ENCODE data around the gene PIP5K1B. TPM values are rescaled to one million over a fixed set of nuclear protein-coding genes. Genes with fewer than 3 reads are reported as not detected.

Gene PIP5K1B
- total RNA-seq, 1 experiment from 2014 or later = 0.16 TPM

DNA sequence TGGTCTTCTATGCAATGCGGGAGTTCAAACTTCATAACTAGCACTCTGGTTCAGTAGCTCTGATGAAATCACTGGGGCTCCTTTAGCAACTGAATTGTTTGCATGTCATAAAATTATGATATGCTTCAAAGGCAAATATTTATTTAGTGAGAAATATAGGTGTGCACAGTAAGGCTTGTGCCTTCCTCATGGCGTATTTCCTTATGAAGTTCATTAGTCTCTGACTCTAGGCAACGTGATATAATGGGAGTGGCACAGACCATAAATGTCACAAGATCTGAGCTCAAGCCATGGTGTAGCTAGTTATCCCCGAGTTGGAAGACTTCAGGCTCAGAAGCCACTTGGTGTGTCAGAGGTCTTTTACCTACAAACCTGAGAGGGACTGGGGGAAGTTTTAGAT lies 35.5 kb downstream of the PIP5K1B start:
- no peaks in the 10 kb centered on the region for H3K9me3 Mint-ChIP-seq (ENCODE audit: unreplicated experiment)
- no peak overlapping the region for H3K27ac Mint-ChIP-seq (ENCODE audit: low read depth, unreplicated experiment)
- no peaks in the 10 kb centered on the region for H3K36me3 Mint-ChIP-seq (ENCODE audit: insufficient read depth, unreplicated experiment)
- no peaks in the 10 kb centered on the region for H3K4me1 Mint-ChIP-seq (ENCODE audit: insufficient read depth, unreplicated experiment)
- ChIA-PET CTCF (no interaction called here), POLR2A (no interaction called here)
- no TSS peak for BruUV-seq (replicated peaks)
- TF ChIP-seq, protein P1, sequence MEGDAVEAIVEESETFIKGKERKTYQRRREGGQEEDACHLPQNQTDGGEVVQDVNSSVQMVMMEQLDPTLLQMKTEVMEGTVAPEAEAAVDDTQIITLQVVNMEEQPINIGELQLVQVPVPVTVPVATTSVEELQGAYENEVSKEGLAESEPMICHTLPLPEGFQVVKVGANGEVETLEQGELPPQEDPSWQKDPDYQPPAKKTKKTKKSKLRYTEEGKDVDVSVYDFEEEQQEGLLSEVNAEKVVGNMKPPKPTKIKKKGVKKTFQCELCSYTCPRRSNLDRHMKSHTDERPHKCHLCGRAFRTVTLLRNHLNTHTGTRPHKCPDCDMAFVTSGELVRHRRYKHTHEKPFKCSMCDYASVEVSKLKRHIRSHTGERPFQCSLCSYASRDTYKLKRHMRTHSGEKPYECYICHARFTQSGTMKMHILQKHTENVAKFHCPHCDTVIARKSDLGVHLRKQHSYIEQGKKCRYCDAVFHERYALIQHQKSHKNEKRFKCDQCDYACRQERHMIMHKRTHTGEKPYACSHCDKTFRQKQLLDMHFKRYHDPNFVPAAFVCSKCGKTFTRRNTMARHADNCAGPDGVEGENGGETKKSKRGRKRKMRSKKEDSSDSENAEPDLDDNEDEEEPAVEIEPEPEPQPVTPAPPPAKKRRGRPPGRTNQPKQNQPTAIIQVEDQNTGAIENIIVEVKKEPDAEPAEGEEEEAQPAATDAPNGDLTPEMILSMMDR (IDR thresholded peaks at IDR 0.05; ENCODE audit: unreplicated experiment) = no peak
- H3K4me3 Mint-ChIP-seq (ENCODE audit: unreplicated experiment) = no peak overlapping the region
- H3K27me3 Mint-ChIP-seq (ENCODE audit: insufficient read depth, unreplicated experiment) = peaks cover 34% of the 10 kb centered on the region
- intact Hi-C loops (cut with micrococcal nuclease) = no loop called here
- no peak for DNase-seq (ENCODE audit: unreplicated experiment)

DNA sequence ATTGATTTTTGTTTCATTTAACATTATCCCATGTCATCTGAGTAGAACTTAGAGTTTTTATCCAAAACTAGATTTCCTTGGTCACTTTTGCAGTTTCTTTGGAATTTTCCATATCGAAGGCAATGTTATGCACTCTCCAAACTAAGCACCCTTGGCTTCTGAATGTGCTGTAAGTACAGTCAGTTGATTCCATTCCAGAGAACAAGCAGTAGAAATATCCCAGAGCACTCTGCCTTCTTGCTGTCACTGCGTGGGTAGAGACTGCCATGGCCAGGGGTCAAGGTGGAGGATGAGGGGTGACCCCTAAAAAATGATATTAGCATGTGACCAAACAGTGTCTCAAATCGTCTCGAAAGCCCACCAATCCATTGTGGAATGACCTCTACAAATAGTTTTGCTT lies 36.2 kb downstream of the PIP5K1B start:
- BruUV-seq (replicated peaks) = no TSS peak
- ChIA-PET POLR2A (interaction anchor here (0.6 kb wide), 1 partner anchor 981 kb away, joined by 3 read pairs; no protein-coding TSS in a partner anchor), CTCF (interaction anchor here (0.6 kb wide), 1 partner anchor 295 kb away, joined by 5 read pairs; no protein-coding TSS in a partner anchor)
- Mint-ChIP-seq H3K27ac (ENCODE audit: low read depth, unreplicated experiment) (no peak overlapping the region), H3K9me3 (ENCODE audit: unreplicated experiment) (no peaks in the 10 kb centered on the region), H3K27me3 (ENCODE audit: insufficient read depth, unreplicated experiment) (peaks cover 40% of the 10 kb centered on the region), H3K36me3 (ENCODE audit: insufficient read depth, unreplicated experiment) (no peaks in the 10 kb centered on the region), H3K4me3 (ENCODE audit: unreplicated experiment) (no peak overlapping the region), H3K4me1 (ENCODE audit: insufficient read depth, unreplicated experiment) (no peaks in the 10 kb centered on the region)
- intact Hi-C loops (cut with micrococcal nuclease) = no loop called here
- no peak for DNase-seq (ENCODE audit: unreplicated experiment)
- TF ChIP-seq, protein P1 (IDR thresholded peaks at IDR 0.05; ENCODE audit: unreplicated experiment) = no peak

DNA sequence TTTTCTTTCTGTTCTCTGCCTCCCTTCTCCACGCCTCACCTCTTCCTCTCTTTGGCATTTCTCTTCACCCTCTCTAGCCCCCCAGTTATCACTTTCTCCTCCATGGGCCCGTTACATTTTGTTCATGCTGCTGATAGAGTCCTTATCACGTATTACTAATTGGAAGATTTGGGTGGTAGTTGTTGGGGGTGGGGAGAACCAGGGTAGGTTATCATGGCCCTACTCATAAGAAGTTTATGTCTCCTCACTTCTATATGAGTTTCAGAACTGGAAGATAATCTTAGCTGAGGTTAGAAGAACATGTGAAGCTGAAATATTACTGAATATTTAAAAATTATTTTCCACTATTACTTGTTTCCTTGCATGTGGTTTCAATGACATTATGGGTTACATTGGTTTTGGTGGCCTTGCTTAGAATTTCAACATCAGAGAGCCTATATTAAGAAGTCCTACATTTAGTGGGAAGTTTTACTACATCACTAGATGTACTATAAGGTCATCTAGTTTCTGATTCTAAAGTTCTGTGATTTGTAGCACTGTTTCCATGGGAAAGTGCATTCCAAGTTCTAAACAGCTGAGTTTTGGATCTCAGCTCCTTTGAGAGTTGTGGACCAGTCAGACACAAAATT lies 36.8 kb downstream of the PIP5K1B start:
- Mint-ChIP-seq H3K9me3 (ENCODE audit: unreplicated experiment) (no peaks in the 10 kb centered on the region), H3K36me3 (ENCODE audit: insufficient read depth, unreplicated experiment) (no peaks in the 10 kb centered on the region), H3K27me3 (ENCODE audit: insufficient read depth, unreplicated experiment) (peaks cover 46% of the 10 kb centered on the region), H3K27ac (ENCODE audit: low read depth, unreplicated experiment) (no peak overlapping the region), H3K4me3 (ENCODE audit: unreplicated experiment) (no peak overlapping the region), H3K4me1 (ENCODE audit: insufficient read depth, unreplicated experiment) (no peaks in the 10 kb centered on the region)
- TF ChIP-seq, protein P1 (IDR thresholded peaks at IDR 0.05; ENCODE audit: unreplicated experiment) = no peak
- POLR2A ChIA-PET = interaction anchor here (0.6 kb wide), 1 partner anchor 980 kb away, joined by 3 read pairs; no protein-coding TSS in a partner anchor
- no peak for DNase-seq (ENCODE audit: unreplicated experiment)
- intact Hi-C loops (cut with micrococcal nuclease) = no loop called here
- no TSS peak for BruUV-seq (replicated peaks)
- CTCF ChIA-PET = interaction anchor here (0.6 kb wide), 1 partner anchor 294 kb away, joined by 5 read pairs; no protein-coding TSS in a partner anchor

DNA sequence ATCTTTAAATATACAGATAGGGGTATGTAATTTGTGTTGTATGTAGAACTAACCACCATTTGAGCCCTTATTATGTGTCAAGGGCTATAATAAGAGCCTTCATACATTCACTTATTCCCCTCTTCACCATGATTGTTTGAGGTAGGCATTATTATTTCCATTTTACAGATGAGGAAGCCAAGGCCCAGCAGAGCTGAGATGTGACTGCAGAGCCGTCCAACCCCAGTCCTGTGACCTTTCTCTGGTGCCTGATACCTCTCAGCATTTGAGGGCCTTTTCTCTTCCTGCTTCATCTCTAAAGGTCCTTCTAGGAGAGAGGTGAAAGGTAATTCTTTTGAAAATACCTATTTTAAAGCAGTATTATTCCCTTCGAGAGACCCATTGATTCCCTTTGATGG lies 37.3 kb downstream of the PIP5K1B start:
- POLR2A ChIA-PET = no interaction called here
- peaks cover 46% of the 10 kb centered on the region for H3K27me3 Mint-ChIP-seq (ENCODE audit: insufficient read depth, unreplicated experiment)
- BruUV-seq (replicated peaks) = no TSS peak
- no peak overlapping the region for H3K4me3 Mint-ChIP-seq (ENCODE audit: unreplicated experiment)
- CTCF ChIA-PET = interaction anchor here (0.6 kb wide), 1 partner anchor 128 kb away, joined by 3 read pairs; no protein-coding TSS in a partner anchor
- H3K36me3 Mint-ChIP-seq (ENCODE audit: insufficient read depth, unreplicated experiment) = no peaks in the 10 kb centered on the region
- no peaks in the 10 kb centered on the region for H3K9me3 Mint-ChIP-seq (ENCODE audit: unreplicated experiment)
- H3K4me1 Mint-ChIP-seq (ENCODE audit: insufficient read depth, unreplicated experiment) = no peaks in the 10 kb centered on the region
- no peak overlapping the region for H3K27ac Mint-ChIP-seq (ENCODE audit: low read depth, unreplicated experiment)
- no peak for DNase-seq (ENCODE audit: unreplicated experiment)
- TF ChIP-seq, protein P1 (IDR thresholded peaks at IDR 0.05; ENCODE audit: unreplicated experiment) = no peak
- intact Hi-C loops (cut with micrococcal nuclease) = no loop called here

All from MCF 10A (cell line).